ENCODE measurements around the gene MSANTD7. TPM values are rescaled to one million over a fixed set of nuclear protein-coding genes. Genes with fewer than 3 reads are reported as not detected.

MSANTD7 gene
- total RNA-seq, 1 experiment from 2014 or later: 19.1 TPM

- intact Hi-C loops (cut with micrococcal nuclease; ENCODE audit: unreplicated experiment): no loop called here
- Histone ChIP-seq H3K4me1 (ENCODE audit: insufficient read depth, low read length, poor library complexity, severe bottlenecking) (no peaks in the 10 kb centered on the region), H3K4me3 (ENCODE audit: low read depth, low read length, poor library complexity, severe bottlenecking) (no peak overlapping the region), H3K27ac (ENCODE audit: low read depth, low read length, poor library complexity, severe bottlenecking) (no peak overlapping the region), H3K36me3 (ENCODE audit: insufficient read depth, low read length, poor library complexity, severe bottlenecking) (peaks cover 59% of the 10 kb centered on the region), H3K27me3 (replicated peaks; ENCODE audit: insufficient read depth, low read depth, low read length, poor library complexity) (no peaks in the 10 kb centered on the region), H3K9me3 (ENCODE audit: low read depth, low read length, poor library complexity, severe bottlenecking) (no peaks in the 10 kb centered on the region)
- POLR2A ChIA-PET (ENCODE audit: low non-redundant PET): no interaction called here
- CTCF ChIA-PET: no interaction called here
- DNase-seq (ENCODE audit: low spot score): no peak
- BruUV-seq (replicated peaks): no TSS peak
- TF ChIP-seq CTCF (conservative IDR thresholded peaks at IDR 0.05; ENCODE audit: low read depth, low read length): no peak
- no peak for TF ChIP-seq EZH2 (IDR thresholded peaks at IDR 0.05; ENCODE audit: borderline replicate concordance, low read depth, low read length, poor library complexity, severe bottlenecking)
These were observed 5.4 kb downstream of the MSANTD7 start for GRCh38 chr10:14843327-14843988.

DNA sequence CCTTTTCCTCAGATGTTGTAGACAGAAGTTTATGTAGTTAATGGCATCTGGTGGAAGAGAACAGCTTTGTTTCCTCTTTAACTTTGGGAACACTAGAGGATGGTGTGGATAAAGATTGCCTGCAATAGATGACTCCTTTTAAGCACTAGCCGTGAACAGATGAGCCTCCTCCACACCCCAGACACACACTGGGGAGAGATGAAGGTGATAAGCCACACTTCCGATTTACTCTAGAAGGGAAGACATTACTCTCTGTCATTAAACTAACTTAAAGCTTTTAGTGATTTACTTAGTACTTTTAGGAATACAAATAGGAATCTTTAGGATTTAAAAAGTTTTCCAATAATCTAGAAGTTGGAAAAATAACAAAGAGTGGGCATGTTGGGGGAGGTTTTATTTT, 6.8 kb downstream of the MSANTD7 start:
- CTCF ChIA-PET: no interaction called here

DNA sequence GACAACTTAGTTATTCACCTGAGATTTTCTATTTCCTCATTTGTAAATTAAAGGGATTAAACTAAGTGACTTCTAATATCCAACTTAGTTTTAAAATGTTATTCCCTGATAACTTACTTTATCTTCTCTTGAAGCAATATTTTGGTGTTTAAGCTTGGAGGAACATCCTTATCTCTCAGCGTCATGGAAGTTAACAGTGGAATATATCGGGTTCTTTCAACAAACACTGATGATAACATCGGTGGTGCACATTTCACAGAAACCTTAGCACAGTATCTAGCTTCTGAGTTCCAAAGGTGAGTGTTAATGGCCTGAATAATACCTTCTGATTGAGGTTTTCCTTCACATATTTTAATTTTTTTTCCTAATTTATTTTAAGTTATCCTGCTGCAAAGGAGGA, 14.1 kb downstream of the MSANTD7 start:
- no peak overlapping the region for H3K27ac ChIP-seq (ENCODE audit: low read depth, low read length, poor library complexity, severe bottlenecking)
- no peak for TF ChIP-seq CTCF (conservative IDR thresholded peaks at IDR 0.05; ENCODE audit: low read depth, low read length)
- no peak for TF ChIP-seq EZH2 (IDR thresholded peaks at IDR 0.05; ENCODE audit: borderline replicate concordance, low read depth, low read length, poor library complexity, severe bottlenecking)
- no peaks in the 10 kb centered on the region for H3K27me3 ChIP-seq (replicated peaks; ENCODE audit: insufficient read depth, low read depth, low read length, poor library complexity)
- CTCF ChIA-PET: no interaction called here
- no peaks in the 10 kb centered on the region for H3K4me1 ChIP-seq (ENCODE audit: insufficient read depth, low read length, poor library complexity, severe bottlenecking)
- no peak for DNase-seq (ENCODE audit: low spot score)
- no peaks in the 10 kb centered on the region for H3K9me3 ChIP-seq (ENCODE audit: low read depth, low read length, poor library complexity, severe bottlenecking)
- intact Hi-C loops (cut with micrococcal nuclease; ENCODE audit: unreplicated experiment): no loop called here
- BruUV-seq (replicated peaks): no TSS peak
- H3K36me3 ChIP-seq (ENCODE audit: insufficient read depth, low read length, poor library complexity, severe bottlenecking): peaks cover 29% of the 10 kb centered on the region
- POLR2A ChIA-PET (ENCODE audit: low non-redundant PET): no interaction called here
- H3K4me3 ChIP-seq (ENCODE audit: low read depth, low read length, poor library complexity, severe bottlenecking): no peak overlapping the region

More for the DNA sequence above, 6.8 kb downstream of the MSANTD7 start:
- Histone ChIP-seq H3K9me3 (ENCODE audit: low read depth, low read length, poor library complexity, severe bottlenecking) (no peaks in the 10 kb centered on the region), H3K36me3 (ENCODE audit: insufficient read depth, low read length, poor library complexity, severe bottlenecking) (peaks cover 62% of the 10 kb centered on the region), H3K4me1 (ENCODE audit: insufficient read depth, low read length, poor library complexity, severe bottlenecking) (no peaks in the 10 kb centered on the region), H3K4me3 (ENCODE audit: low read depth, low read length, poor library complexity, severe bottlenecking) (no peak overlapping the region), H3K27me3 (replicated peaks; ENCODE audit: insufficient read depth, low read depth, low read length, poor library complexity) (no peaks in the 10 kb centered on the region), H3K27ac (ENCODE audit: low read depth, low read length, poor library complexity, severe bottlenecking) (no peak overlapping the region)
- TF ChIP-seq CTCF (conservative IDR thresholded peaks at IDR 0.05; ENCODE audit: low read depth, low read length) (no peak), EZH2 (IDR thresholded peaks at IDR 0.05; ENCODE audit: borderline replicate concordance, low read depth, low read length, poor library complexity, severe bottlenecking) (no peak)
- POLR2A ChIA-PET (ENCODE audit: low non-redundant PET): no interaction called here
- intact Hi-C loops (cut with micrococcal nuclease; ENCODE audit: unreplicated experiment): no loop called here
- DNase-seq (ENCODE audit: low spot score): no peak
- BruUV-seq (replicated peaks): no TSS peak

All from A673 (cell line).